GM18870 (cell line): ENCODE data around the gene ZNF804B.

Source experiments
- ATAC-seq: cut with Tn5 transposase; IDR thresholded peaks from one replicate; pipeline ENCODE4 v1.9.1; 2021; ENCODE audit warnings: moderate library complexity; ENCODE audit not compliant: unreplicated experiment

Gene ZNF804B

DNA sequence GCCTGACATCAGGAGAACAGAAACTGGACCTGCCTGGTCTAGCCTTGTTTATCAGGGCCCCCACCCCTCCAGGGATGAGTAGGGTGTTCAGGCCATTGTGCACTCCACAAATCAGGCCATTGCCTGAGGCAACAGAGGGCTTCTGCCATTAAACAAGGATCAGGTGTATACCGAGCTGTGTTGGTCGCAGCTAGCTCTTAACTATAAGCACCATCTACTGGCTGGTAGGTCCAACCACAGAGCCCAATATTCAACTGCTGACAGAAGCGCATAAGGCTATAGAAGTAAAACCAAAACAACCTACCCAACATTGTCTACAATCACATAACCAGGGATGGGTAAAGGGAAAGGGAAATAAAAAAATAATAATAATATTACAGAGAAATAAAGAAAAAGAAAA, 487.7 kb downstream of the ZNF804B start:
- no peak for ATAC-seq

DNA sequence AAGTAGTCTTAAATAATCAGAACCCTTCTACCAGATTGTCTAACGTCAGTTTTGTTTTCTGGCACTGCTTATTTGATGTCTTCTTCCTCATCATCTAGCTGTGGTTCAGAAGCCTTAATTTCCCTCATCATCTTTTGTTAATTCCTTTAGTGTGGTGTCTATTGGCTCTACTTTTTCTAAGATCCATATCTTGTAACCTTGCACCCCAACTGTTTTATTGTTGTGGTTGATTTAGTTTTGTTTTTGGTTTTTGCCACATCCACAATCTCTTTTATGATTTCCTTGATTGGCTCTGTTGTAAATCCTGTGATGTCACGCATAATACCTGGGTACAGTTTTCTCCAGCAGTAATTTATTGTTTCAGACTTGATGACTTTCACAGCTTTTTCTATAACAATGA, 499.6 kb downstream of the ZNF804B start:
- ATAC-seq: no peak

DNA sequence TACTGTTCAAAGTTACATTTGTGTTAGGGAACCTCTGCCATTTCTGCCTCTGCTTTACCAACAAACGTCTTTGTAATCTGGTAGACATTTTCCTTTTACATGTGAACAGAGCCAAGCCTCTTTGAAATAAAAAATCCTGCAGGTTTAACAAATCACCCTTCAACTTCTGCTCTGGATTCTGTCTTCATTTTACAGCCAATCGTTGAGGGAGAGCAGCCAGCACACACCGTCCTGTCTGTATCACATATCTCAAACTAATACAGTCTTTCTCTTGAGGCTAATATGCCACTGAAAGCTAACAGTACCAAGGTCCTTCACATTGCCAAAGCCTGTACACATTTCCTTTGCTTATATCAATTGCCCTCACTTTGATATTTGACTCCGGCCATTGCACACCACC, 504.6 kb downstream of the ZNF804B start:
- ATAC-seq: no peak

- no peak for ATAC-seq
Measured at GRCh38 chr7:89265631-89266030, 506.1 kb downstream of the ZNF804B start.

GRCh38 chr7:89283302-89283701, 523.8 kb downstream of the ZNF804B start:
- no peak for ATAC-seq

- ATAC-seq: no peak
Measured at GRCh38 chr7:89308535-89308934, 549.0 kb downstream of the ZNF804B start.

DNA sequence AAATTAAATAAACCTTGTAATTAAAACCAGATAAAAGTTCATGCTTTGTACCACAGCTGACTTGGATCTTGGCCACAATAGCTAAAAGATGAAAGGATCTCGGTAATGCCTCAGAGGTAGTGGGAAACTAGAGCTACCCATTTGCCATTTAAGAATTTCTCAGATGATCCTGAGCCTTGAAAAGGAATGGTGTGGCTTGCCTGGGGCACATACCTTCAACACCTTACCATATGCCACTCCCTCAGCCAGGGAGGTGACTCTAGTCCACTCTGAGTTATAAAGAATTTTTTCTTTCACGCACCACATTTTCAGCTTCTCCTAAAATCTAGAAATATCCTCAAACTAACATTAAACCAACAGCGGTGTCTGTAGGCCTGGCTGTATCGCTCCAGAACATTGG, 552.4 kb downstream of the ZNF804B start:
- ATAC-seq: no peak

DNA sequence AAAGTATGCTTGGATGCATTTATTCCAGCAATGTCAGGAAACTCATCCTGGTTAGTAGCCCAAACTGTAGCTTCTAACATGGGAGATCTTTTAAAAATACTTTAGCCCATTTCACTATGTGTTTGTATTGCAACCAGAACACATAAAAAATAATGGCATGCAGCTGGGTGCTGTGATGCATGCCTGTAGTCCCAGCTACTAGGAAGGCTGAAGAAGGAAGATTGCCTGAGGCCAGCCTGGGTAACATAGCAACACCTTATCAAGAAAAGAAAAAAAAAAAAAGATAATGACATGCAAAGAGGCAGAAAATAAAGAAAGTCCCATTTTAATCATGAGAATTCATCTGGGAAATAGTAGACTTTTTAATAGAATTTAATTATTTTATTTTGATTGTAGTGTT, 553.1 kb downstream of the ZNF804B start:
- no peak for ATAC-seq

DNA sequence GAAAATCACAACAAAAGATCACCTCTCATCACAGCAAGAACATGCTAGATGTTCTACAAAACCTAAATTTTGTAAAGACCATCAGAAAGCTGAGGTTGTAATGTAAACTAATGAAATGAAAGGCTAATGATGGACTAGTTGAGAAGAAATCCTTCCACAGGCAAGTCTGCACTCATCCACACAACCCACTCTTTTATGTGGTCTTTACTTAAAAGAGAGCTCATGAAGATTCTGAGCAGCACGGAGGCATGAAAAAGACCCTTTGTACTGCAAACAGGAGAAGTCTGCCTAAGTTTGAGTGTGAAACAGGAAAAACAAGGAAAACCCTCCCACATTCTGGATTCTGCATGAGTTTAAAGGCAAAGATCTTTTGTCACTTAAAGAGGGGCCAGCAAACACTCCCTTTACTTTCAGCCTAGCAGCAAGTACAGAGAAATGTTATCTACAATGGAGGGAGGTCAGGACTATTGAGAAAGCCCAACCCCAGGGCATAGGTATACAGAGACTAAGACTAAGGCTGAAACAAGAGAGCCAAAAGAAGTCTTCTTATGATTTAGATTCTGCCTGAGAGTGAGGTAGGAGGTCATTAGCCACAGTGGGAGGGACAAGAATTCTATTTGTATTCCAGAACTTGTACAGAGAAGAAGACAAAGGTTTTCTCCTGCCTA, 557.2 kb downstream of the ZNF804B start:
- ATAC-seq: no peak

GRCh38 chr7:89332026-89332425, 572.5 kb downstream of the ZNF804B start:
- no peak for ATAC-seq

DNA sequence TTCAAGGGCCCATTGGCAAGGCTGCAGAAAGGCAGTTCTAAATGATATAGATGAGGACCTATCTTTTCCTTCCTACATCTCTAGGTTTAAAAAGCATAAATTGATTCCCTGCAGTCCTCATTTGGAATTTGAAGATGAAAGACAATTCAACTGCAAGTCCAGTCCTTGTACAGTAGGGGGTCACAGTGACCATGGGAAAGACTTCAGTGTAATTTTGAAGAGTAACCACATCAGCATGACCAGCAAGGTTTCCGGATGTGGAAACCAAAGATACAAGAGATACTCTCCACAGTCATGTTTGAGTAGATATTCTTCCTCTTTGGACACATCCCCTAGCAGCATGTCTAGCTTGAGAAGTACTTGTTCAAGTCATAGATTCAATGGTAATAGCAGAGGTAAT, 575.3 kb downstream of the ZNF804B start:
- no peak for ATAC-seq

DNA sequence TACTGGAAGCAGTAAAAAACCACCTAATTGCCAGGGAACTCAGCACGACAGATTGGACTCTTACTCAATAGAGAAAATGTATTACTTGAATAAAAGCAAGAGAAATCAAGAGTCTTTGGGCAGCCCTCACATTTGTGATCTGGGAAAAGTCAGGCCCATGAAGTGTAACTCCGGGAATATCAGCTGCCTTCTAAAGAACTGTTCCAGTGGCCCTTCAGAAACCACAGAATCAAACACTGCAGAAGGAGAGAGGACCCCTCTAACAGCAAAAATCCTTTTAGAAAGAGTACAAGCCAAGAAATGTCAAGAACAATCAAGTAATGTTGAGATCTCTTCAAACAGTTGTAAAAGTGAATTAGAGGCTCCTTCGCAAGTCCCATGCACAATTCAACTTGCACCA, 576.0 kb downstream of the ZNF804B start:
- ATAC-seq: no peak

- no peak for ATAC-seq
Measured at GRCh38 chr7:89336121-89336520, 576.6 kb downstream of the ZNF804B start.

- ATAC-seq: no peak
Measured at GRCh38 chr7:89339748-89340147, 580.2 kb downstream of the ZNF804B start.

- ATAC-seq: no peak
Measured at GRCh38 chr7:89357121-89357520, 597.6 kb downstream of the ZNF804B start.

- no peak for ATAC-seq
Measured at GRCh38 chr7:89377219-89377618, 617.7 kb downstream of the ZNF804B start.

- ATAC-seq: no peak
Measured at GRCh38 chr7:89385411-89385810, 625.9 kb downstream of the ZNF804B start.
